Panc1 (cell line): ENCODE measurements around the gene DCAF8. TPM values are rescaled to one million over a fixed set of nuclear protein-coding genes. Genes with fewer than 3 reads are reported as not detected.

Experiments
- ATAC-seq: fragments of 200-7000 bp; cut with Tn5 transposase; 2 replicates; pipeline ENCODE4 v1.9.1; 2020; ENCODE audit warnings: mild to moderate bottlenecking, moderate library complexity
- BruUV-seq: library from RNA; stranded (reverse); fragments of 400-500 nt; replicated peaks from 2 replicates; lab custom pipeline; 2021; lab: Mats Ljungman, UMichigan
- CTCF ChIA-PET: fragments of 300-600 bp; sonication (Branson Sonifier 250); formaldehyde crosslinking; loops from one replicate; lab custom pipeline; 2022; ENCODE audit warnings: antibody characterized with exemption; lab: Charles Lee
- POLR2A ChIA-PET: fragments of 300-600 bp; sonication (Branson Sonifier 250); formaldehyde crosslinking; loops from one replicate; lab custom pipeline; 2022; ENCODE audit warnings: antibody characterized with exemption; lab: Charles Lee
- DNase-seq: peaks from one replicate; pipeline ENCODE4 v3.0.0-alpha.2; 2010; ENCODE audit warnings: low read depth, low spot score
- H3K27ac ChIP-seq: 2 replicates; pipeline ENCODE4 v1.5.1; 2011; ENCODE audit warnings: mild to moderate bottlenecking, low read length, inconsistent platforms
- H3K27me3 ChIP-seq: fragments of 200-500 bp; sonication (Bioruptor generic); 2 replicates; pipeline ENCODE4 v1.6.0; 2014; ENCODE audit warnings: low read length, inconsistent platforms; ENCODE audit not compliant: control insufficient read depth, insufficient read depth
- H3K36me3 ChIP-seq: fragments of 200-500 bp; sonication (Bioruptor generic); 2 replicates; pipeline ENCODE4 v1.5.1; 2014; ENCODE audit warnings: inconsistent platforms, mild to moderate bottlenecking, low read length, moderate library complexity; ENCODE audit not compliant: control insufficient read depth, insufficient read depth
- H3K4me1 ChIP-seq: 2 replicates; pipeline ENCODE4 v1.5.1; 2011; ENCODE audit warnings: inconsistent platforms, mild to moderate bottlenecking, low read length, moderate library complexity; ENCODE audit not compliant: control insufficient read depth, insufficient read depth
- H3K4me3 ChIP-seq, 2 experiments: 2 replicates each; pipeline ENCODE4 v1.5.1; 2011 to 2012; ENCODE audit warnings: low read depth in 2 of 2, low read length in 2 of 2, mild to moderate bottlenecking in 2 of 2, inconsistent platforms in 1 of 2, moderate library complexity in 1 of 2
- H3K9me3 ChIP-seq: fragments of 200-500 bp; sonication (Bioruptor generic); 2 replicates; pipeline ENCODE4 v1.5.1; 2014; ENCODE audit warnings: low read depth, mild to moderate bottlenecking, inconsistent platforms, low read length, moderate library complexity; ENCODE audit not compliant: control insufficient read depth, insufficient read depth
- CTCF ChIP-seq: fragments of 450-650 bp; IDR thresholded peaks from 2 replicates; pipeline ENCODE4 v1.5.1; 2017; ENCODE audit warnings: mild to moderate bottlenecking
- POLR2AphosphoS5 ChIP-seq: IDR thresholded peaks from 2 replicates; pipeline ENCODE4 v1.6.1; 2012; ENCODE audit warnings: mild to moderate bottlenecking, low read depth, low read length, moderate library complexity
- REST ChIP-seq, 2 experiments: IDR thresholded peaks; 2 replicates each; pipeline ENCODE4 v1.6.1; 2011 to 2012; ENCODE audit warnings: low read depth in 2 of 2, control low read depth in 1 of 2, low read length in 1 of 2, mild to moderate bottlenecking in 1 of 2, moderate library complexity in 1 of 2; ENCODE audit not compliant: insufficient read depth in 1 of 2
- SIN3A ChIP-seq: IDR thresholded peaks from 2 replicates; pipeline ENCODE4 v1.6.1; 2012; ENCODE audit warnings: low read depth, mild to moderate bottlenecking, low read length, moderate library complexity, borderline replicate concordance; ENCODE audit not compliant: insufficient read depth
- TCF7L2 ChIP-seq: IDR thresholded peaks from 2 replicates; pipeline ENCODE4 v1.6.1; 2011; ENCODE audit warnings: mild to moderate bottlenecking, low read depth, low read length, inconsistent platforms
- in situ Hi-C: cut with HindIII; loops from 2 replicates; pipeline ENCODE4 v1.10.0; 2016; ENCODE audit warnings: low sequenced_read_pairs, low pct_unique_long_range_greater_than_20kb
- intact Hi-C: fragments of 100-400 bp; cut with micrococcal nuclease; formaldehyde crosslinking; loops from one replicate; pipeline ENCODE4 v1.10.0; 2022; ENCODE audit not compliant: unreplicated experiment
- total RNA-seq: library from RNA; stranded (reverse); gene quantifications from one replicate; pipeline ENCODE4 v1.2.1, GENCODE V29; 2021; ENCODE audit not compliant: unreplicated experiment

Gene DCAF8
- total RNA-seq, 1 experiment from 2014 or later: 127 TPM

- no TSS peak for BruUV-seq
- Histone ChIP-seq H3K4me1 (peaks cover 7% of the 10 kb centered on the region; the same call in 1 of the 2 replicates), H3K4me3 (no peak within 1 kb of the TSS), H3K27ac (no peak within 1 kb of the TSS), H3K36me3 (no peaks in the 10 kb centered on the region), H3K9me3 (no peaks in the 10 kb centered on the region), H3K27me3 (no peaks in the 10 kb centered on the region)
- intact Hi-C loops: loop anchor here (10.0 kb wide), 1 partner anchor 85 kb away; no protein-coding TSS in a partner anchor
- in situ Hi-C loops: no loop called here
- no peak for ATAC-seq
- POLR2A ChIA-PET: no interaction called here
- no peak for DNase-seq
- CTCF ChIA-PET: interaction anchor here (0.8 to 1.0 kb wide), 3 partner anchors 62 to 102 kb away, joined by 3 to 4 read pairs (median 3); no protein-coding TSS in a partner anchor
- TF ChIP-seq CTCF (no peak), TCF7L2 (no peak), POLR2AphosphoS5 (no peak), REST (IDR thresholded peaks at IDR 0.05; ENCODE audit: insufficient read depth in 1 of 2, low read depth in 2 of 2, low read length in 1 of 2) (no peak), SIN3A (no peak)
Measured at GRCh38 chr1:160189649-160190625, 72.4 kb downstream of the DCAF8 start, which contains the start of gene CASQ1. Gene CASQ1, plus strand, starts transcription at chr1:160190575. Its CDS starts 177 bp downstream, at chr1:160190752.

- POLR2A ChIA-PET: no interaction called here
- H3K4me3 ChIP-seq: no peak overlapping the region
- intact Hi-C loops: no loop called here
- CTCF ChIA-PET: interaction anchor here (0.6 kb wide), 1 partner anchor 1037 kb away, joined by 10 read pairs; no protein-coding TSS in a partner anchor
- DNase-seq: no peak
- H3K27ac ChIP-seq: no peak overlapping the region
- no peaks in the 10 kb centered on the region for H3K9me3 ChIP-seq
- H3K36me3 ChIP-seq: no peaks in the 10 kb centered on the region
- H3K27me3 ChIP-seq: no peaks in the 10 kb centered on the region; the same call in 1 of the 2 replicates
- no peak for ATAC-seq
- no TSS peak for BruUV-seq
- TF ChIP-seq TCF7L2: no peak
- no peak for TF ChIP-seq POLR2AphosphoS5
- no peak for TF ChIP-seq CTCF
- no peak for TF ChIP-seq SIN3A
- no peak for TF ChIP-seq REST (IDR thresholded peaks at IDR 0.05; ENCODE audit: insufficient read depth in 1 of 2, low read depth in 2 of 2, low read length in 1 of 2)
- in situ Hi-C loops: no loop called here
- peaks cover 5% of the 10 kb centered on the region; the same call in 1 of the 2 replicates for H3K4me1 ChIP-seq
Measured at GRCh38 chr1:160188341-160188740, 74.0 kb downstream of the DCAF8 start.
